ENCODE results near the gene PGAP3.
A peak's percentile ranks its signal among the peaks of the same experiment; 100 is the strongest.

PGAP3 gene

DNA sequence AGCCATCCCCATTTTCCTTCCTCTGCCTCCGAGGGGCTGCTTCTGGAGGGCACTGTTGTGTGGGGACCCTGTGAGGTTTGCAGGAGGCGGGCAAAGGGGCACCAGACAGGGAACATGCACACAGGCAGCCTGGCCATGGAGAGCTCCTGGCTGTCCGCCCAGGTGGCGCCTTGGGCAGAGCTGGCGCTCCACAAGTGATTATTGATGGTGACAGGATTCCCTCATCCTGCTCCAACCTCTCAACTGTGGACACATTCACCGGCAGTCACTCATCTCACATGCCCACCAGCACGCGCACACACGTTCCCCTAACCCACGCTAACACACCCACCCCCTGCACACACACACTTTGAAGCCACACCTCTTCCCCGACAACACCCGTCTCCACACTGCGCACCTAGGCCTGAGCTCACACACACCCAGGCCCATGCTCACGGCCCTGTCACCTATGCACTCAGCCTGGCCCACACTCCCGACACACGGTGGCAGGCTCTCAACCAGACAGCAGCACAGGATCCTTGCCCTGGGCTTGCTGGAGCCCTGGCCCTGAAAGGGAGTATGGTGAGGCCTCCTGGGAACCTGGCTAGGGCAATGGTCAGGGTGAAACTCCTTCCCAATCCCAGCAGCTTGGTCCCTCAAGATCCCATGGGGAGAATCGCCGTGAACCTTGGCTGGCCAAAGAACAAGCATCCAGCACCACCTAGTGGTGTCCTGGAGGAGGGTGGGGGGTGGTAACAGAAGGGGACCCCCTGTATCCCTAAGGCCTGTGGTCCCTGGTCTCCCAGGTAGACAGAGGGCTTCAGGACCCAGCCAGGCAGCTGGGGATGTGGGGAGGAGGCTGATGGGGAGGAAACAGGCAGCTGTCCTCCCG lies 16.0 kb downstream of the PGAP3 start:
- DNase-seq, result no peak

DNA sequence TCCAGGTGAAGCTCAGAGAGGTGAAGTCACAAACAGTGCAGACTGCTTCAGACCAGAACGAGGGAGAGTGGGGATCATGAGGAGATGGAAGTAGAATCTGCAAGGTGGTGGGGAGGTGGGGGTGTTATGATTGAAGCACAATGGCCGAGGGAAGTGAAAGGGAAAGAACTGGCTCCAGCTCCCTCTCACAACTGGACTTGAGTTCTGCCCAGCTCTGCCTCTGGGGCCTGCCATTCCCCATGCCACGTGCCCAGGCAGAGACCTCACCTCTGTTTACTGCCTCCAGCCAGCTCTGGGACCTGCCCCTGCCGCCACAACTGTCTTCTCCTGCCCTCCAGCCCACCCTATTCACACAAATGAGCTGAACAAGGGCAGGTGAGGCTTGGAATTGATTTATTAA lies 17.1 kb downstream of the PGAP3 start:
- no peak for DNase-seq

DNA sequence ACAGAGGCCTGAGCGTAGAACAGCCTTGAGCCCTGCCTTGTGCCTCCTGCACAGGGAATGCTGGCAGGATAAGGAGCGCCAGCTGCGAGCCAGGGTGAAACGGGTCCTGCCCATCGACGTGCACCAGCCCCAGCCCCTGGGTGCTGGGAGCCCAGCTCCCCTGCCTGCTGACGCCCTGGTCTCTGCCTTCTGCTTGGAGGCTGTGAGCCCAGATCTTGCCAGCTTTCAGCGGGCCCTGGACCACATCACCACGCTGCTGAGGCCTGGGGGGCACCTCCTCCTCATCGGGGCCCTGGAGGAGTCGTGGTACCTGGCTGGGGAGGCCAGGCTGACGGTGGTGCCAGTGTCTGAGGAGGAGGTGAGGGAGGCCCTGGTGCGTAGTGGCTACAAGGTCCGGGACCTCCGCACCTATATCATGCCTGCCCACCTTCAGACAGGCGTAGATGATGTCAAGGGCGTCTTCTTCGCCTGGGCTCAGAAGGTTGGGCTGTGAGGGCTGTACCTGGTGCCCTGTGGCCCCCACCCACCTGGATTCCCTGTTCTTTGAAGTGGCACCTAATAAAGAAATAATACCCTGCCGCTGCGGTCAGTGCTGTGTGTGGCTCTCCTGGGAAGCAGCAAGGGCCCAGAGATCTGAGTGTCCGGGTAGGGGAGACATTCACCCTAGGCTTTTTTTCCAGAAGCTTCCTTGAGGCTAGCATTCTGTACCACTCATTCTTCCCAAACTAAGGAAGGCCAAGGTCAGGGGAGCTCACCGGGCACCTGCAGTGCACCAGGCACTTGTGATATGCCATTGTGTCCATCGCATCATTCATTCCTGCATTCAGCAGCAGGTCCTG lies 17.7 kb downstream of the PGAP3 start:
- DNase-seq, result no peak

DNA sequence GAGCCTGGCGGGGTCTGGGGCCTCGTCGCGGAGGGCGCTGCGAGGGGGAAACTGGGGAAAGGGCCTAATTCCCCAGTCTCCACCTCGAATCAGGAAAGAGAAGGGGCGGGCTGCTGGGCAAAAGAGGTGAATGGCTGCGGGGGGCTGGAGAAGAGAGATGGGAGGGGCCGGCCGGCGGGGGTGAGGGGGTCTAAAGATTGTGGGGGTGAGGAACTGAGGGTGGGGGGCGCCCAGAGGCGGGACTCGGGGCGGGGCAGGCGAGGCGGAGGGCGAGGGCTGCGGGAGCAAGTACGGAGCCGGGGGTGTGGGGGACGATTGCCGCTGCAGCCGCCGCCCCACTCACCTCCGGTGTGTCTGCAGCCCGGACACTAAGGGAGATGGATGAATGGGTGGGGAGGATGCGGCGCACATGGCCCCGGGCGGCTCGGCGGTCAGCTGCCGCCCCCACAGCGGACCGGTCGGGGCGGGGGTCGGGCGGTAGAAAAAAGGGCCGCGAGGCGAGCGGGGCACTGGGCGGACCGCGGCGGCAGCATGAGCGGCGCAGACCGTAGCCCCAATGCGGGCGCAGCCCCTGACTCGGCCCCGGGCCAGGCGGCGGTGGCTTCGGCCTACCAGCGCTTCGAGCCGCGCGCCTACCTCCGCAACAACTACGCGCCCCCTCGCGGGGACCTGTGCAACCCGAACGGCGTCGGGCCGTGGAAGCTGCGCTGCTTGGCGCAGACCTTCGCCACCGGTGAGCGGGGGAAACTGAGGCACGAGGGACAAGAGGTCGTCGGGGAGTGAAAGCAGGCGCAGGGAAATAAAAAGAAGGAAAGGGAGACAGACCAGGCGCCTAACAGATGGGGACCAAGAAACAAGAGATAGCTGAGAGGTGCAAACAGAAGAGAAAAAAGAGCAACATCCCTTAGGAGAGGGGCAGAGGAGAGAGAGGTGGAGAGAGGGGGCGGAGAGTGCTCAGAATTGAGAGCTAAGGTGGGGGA lies 19.6 kb downstream of the PGAP3 start, which contains the start of gene PNMT:
TSS of gene PNMT (plus strand) at position 509 of the 980 bp plus-strand sequence. CDS start at position 532, 23 bp downstream.
- DNase-seq, result peak; percentile 9 to 17

DNA sequence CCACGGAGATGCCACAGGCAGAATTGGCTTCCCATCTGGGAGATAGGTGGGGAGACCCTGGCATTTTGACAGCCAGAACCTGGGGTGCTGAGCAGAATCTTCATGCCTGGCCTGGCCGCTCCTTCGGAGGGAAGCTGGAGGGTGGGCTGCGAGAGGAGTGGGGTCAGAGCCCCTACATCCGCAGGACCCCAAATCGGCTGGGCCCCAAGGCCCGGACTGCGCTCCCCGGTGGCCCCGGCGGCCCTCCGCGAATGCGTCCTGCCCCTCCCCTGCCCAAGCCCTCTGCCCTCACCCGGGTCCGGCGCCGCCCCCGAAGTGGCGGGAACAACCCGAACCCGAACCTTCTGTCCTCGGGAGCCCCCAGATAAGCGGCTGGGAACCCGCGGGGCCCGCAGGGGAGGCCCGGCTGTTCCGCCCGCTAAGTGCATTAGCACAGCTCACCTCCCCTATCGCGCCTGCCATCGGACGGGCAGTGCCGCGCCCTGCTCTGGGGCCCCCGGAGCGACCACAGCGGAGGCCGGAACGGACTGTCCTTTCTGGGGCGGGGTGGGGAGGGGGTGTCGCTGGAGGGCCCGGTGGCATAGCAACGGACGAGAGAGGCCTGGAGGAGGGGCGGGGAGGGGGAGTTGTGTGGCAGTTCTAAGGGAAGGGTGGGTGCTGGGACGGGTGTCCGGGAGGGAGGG lies 20.5 kb downstream of the PGAP3 start:
- DNase-seq, result no peak

DNA sequence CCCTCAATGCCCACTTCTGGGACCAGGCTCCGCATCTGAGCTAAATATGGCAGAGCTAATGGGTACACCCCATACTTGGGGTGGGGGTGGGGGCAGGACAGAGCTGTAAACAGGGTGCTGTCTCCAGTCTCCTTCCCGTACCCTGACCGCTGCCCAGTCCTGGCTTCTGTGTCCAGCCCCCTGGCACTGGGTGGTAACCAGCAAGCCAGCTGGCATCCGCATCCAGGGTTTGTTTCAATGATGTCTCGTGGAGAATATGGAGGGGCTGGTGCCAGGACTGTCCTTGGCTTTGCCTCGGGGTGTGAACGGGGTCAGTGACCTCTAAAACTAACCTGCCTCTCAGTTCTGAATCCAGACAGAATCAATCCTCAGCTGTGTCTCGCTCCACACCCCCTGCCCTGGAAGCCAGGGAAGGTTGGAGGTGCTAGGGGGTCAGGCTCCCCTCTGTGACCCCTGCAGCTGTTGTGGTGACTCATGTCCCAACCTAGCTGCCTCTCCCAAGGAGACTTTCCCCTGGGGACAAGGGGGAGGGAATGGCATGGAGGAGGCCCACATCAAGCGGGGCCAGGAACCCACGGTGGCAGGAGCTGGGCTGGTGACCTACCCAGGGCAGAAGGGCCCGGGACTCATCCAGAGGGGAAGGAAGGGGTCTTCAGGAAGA lies 21.1 kb downstream of the PGAP3 start:
- DNase-seq, result no peak

DNA sequence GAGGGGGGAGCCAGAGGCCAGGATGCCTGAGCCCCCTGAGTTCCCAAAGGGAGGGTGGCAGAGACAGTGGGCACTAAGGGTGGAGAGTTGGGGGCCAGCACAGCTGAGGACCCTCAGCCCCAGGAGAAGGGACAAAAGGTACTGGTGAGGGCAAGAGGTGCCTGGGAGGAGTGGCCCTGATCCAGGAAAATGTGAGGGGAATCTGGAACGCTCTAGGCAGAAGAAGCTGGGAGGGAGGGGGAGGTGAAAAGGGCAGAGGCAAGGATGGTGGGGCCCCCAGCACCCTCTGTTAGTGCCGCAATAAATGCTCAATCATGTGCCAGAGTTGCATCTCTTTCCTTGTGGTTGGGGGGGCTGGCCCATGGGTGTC lies 21.6 kb downstream of the PGAP3 start:
- no peak for DNase-seq

DNA sequence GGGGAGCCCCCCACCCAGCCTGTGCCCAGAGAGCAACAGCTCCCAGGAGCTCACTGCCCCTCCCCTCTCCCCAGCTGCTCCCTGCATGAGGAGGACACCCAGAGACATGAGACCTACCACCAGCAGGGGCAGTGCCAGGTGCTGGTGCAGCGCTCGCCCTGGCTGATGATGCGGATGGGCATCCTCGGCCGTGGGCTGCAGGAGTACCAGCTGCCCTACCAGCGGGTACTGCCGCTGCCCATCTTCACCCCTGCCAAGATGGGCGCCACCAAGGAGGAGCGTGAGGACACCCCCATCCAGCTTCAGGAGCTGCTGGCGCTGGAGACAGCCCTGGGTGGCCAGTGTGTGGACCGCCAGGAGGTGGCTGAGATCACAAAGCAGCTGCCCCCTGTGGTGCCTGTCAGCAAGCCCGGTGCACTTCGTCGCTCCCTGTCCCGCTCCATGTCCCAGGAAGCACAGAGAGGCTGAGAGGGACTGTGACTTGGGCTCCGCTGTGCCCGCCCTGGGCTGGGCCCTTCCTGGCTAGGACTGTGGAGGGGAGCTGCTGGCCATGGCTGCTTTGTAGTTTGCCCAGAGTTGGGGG lies 22.1 kb downstream of the PGAP3 start:
- no peak for DNase-seq

DNA sequence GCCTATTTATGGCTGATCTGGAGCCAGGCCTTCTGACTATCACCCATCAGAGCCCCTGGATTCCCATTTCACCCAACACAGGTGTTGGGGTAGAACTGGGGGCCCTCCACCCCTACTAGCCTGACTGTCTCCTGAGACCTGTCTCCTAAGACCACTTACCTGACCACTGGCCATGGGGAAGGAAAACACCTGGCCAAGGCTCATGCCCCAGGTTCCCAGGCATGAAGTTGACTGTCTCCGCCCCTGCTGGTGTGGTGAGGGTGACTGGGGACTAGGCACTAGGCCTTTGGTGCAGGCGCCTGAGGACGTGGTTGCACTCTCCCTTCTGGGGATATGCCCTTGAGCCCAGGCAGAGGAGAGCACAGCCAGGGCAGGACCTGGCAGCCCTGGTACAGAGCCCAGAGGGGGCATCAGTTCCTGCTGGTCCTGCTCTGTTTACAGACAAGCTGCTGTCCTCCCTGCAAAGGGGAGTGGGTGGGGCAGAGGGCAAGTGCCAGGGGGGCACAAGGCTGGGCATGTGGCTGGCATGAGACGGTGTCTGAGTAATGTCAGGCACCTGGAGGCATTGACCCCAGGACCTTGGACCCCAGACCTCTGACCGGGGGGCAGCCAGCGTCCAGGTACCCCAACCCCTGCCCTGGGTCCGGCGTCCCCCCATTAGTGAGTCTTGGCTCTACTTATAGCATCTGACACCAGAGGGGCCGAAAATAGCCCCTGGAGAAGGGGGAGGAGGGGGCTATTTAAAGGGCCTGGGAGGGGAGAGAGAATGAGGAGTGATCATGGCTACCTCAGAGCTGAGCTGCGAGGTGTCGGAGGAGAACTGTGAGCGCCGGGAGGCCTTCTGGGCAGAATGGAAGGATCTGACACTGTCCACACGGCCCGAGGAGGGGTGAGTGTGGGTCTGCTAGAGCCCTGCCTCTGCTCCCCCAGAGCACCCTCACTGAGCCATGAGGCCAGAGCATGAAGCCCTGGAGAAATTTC lies 23.0 kb downstream of the PGAP3 start, which contains the start of gene TCAP:
TSS of gene TCAP (plus strand) at position 769 of the 981 bp plus-strand sequence. CDS start at position 780, 11 bp downstream.
- DNase-seq, result no peak

DNA sequence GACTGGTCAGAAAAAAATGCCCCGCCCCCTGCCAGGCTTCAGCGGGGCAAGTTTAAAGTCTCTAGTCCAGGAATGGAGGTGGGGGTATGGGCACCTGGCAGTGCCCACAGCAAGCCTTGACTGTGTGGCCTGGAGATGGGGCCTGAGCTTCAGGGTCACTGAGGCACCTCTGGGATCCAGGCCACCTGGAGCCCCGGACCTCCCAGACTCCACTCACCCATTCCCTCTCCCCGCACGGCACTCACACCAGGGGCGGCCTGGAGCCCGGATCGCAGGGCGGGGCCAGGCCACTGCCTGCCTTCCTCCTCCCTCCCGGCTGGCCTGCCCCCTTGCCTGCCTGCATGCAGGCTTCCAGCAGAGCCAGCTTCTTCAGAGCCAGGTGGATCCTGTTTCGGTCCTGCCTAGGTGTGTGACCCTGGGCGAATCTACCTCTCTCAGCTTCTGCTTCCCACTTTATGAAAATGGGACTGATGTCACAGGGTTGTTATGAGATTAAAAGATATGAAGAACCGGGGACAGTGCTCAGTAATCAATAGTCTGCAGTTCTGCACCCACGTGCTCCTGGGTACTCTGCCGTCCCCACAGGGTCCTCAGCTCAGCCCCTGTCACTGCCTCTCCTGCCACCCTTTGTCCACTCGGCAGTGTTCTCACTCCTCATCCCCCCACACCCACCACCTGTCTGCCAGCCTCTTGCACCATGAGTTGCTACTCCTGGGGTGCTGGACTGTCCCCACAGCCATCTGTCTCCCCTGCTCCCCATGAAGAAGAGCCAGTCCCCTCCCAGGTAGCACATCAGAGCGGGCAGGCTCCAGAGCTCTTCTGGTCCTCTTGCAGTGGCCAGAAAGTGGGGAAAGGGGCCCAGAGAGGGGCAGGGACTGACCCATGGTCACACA lies 23.9 kb downstream of the PGAP3 start:
- no peak for DNase-seq

DNA sequence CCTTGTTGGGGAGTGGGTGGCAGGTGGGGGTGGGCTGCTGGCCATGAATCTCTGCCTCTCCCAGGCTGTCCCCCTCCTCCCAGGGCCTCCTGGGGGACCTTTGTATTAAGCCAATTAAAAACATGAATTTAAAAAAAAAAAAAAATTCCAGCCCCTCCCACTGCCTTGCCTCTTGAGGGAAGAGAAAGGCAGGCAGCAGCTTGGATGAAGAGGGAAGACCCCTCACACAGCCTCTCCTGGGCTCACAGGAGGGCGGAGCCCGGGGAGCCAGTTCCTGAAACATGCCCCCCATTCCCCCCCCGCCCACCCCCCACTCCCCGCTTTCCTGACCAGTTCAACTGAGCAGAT lies 24.5 kb downstream of the PGAP3 start:
- no peak for DNase-seq

DNA sequence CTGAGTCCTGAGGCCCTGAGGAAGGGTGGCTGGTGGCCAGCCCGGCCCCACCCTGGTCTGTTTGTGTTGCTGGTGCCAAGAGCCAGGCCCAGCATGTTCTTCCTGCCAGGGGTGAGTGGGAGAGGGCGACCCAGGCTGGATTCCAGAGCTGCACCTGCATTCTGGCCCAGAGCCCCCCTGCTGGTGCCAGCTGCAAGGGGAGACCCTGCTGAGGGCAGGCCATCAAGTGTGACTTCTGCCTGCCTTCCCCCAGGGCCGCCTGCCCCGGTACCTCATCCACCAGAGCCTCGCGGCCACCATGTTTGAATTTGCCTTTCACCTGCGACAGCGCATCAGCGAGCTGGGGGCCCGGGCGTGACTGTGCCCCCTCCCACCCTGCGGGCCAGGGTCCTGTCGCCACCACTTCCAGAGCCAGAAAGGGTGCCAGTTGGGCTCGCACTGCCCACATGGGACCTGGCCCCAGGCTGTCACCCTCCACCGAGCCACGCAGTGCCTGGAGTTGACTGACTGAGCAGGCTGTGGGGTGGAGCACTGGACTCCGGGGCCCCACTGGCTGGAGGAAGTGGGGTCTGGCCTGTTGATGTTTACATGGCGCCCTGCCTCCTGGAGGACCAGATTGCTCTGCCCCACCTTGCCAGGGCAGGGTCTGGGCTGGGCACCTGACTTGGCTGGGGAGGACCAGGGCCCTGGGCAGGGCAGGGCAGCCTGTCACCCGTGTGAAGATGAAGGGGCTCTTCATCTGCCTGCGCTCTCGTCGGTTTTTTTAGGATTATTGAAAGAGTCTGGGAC lies 25.1 kb downstream of the PGAP3 start:
- no peak for DNase-seq

DNA sequence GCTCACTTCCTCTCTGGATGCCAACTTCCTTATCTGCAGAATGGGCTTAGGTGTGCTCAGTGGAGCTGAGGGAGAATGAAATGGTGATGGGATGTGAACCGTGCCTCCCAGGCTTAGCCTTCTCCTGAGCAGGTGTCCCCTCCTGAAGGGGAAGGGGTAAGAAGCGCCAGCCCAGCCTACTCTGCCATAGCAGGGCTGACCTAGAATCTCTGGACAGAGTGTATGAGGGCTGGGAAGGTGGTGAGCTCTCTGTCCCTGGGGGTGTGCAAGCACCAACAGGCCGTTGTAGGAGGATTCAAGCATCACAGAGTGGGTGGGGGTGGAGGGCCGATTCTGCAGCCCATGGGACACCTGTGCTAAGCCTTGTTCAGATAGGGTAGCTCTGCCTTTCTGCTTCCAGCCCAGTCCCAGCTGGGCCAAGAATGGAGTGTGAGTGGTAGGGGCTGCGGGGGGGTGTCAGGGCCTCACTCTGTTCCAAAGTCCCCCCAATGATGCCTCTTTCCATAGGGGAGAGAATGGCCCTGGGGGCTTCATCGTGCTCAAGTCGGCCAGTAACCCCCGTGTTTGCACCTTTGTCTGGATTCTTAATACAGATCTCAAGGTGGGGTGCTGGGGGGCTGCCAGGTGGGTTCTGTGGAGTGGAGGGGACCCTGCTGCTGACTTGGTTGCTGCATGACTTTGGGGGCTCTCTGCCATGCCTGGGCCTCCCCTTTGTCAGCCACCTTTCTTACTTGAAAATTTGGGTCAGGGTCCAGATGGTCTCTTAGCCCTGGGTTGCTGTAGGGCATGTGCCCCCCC lies 25.9 kb downstream of the PGAP3 start:
- no peak for DNase-seq

DNA sequence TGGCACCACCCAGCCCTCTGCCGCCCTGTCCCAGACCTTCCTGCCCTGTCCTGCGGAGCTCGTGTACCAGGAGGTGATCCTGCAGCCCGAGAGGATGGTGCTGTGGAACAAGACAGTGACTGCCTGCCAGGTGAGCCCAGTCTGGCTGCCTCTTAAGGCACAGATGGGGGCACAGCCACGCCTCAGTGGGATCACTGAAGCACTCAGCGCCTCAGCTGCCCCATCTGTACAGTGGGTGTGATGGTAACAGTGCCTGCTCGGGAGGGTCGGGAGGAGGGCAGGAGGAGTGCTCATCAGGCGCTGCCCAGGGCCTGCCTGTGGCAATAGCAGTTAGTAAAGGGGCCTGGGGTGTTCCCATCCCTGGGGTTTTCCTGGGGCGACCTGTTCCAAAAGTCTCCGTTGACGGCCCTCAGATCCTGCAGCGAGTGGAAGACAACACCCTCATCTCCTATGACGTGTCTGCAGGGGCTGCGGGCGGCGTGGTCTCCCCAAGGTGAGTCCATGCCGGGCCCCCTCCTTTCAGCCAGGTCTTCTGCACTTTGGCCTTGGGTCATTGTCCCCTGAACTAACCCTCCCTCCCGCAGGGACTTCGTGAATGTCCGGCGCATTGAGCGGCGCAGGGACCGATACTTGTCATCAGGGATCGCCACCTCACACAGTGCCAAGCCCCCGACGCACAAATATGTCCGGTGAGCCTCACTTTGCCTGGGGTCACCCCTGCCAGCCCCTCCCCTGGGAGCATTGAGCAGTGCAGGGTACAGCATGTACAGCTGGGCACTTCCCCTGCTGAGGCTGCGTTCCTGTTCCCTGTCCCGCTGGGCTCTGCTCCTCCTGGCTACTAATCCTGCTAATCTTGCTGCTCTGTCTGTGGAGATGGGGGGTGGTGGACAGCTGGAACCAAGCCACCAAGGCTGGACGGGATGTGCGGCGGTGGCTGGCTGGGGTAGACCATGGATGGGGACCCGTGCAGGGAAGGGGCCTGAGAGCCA lies 27.2 kb downstream of the PGAP3 start:
- no peak for DNase-seq

DNA sequence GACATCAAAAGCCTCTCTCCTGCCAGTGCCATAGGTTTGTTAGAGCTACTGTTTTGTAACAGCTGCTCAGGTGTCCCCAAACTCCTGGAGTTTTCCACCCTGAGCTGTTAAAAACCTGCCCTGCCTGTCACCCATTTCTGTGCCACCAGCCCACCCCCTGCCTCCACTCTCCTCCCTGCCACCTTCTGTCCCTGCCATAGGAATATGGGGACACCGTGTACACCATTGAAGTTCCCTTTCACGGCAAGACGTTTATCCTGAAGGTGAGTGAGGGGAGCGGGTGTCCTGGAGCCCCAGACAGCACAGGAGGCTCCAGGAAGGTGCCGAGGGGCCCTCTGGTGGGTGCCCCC lies 27.9 kb downstream of the PGAP3 start:
- no peak for DNase-seq
